Transverse colon (tissue), 4 donors: ENCODE results near the gene ATP5PD. TPM values are rescaled to one million over a fixed set of nuclear protein-coding genes. Genes with fewer than 3 reads are reported as not detected.

Source experiments
- DNase-seq: peaks from one replicate; pipeline ENCODE4 v3.0.0-alpha.2; 2019
- H3K27ac ChIP-seq, 4 donors: fragments of 200-600 bp; sonication (generic); 2 replicates each; pipeline ENCODE4 v1.5.1; 2016 to 2018; ENCODE audit warnings: inconsistent platforms in 4 of 4
- H3K27me3 ChIP-seq: fragments of 200-600 bp; sonication (generic); 2 replicates; pipeline ENCODE4 v1.5.1; 2017; ENCODE audit warnings: inconsistent platforms
- H3K36me3 ChIP-seq, 4 donors: fragments of 200-600 bp; sonication (generic); 2 replicates each; pipeline ENCODE4 v1.5.1; 2017 to 2019; ENCODE audit warnings: inconsistent platforms in 4 of 4
- H3K4me1 ChIP-seq, 4 donors: fragments of 200-600 bp; sonication (generic); 2 replicates each; pipeline ENCODE4 v1.5.1; 2017 to 2020; ENCODE audit warnings: inconsistent platforms in 4 of 4
- H3K4me3 ChIP-seq, 4 donors: fragments of 200-600 bp; sonication (generic); 1 replicate in 1 of 4; 2 replicates in 3 of 4; pipeline versions ENCODE4 v1.5.1 to v1.6.1; 2017 to 2019; ENCODE audit warnings: inconsistent platforms in 4 of 4
- H3K9me3 ChIP-seq, 2 donors: fragments of 200-600 bp; sonication (generic); 2 replicates each; pipeline ENCODE4 v1.5.1; 2017 to 2019; ENCODE audit warnings: inconsistent platforms in 2 of 2
- CTCF ChIP-seq, 5 experiments: fragments of 200-600 bp in 3 of 5; fragments of 450-650 bp in 2 of 5; sonication (generic) in 3 of 5; IDR thresholded peaks; 1 replicate in 2 of 5; 2 replicates in 3 of 5; pipeline ENCODE4 v1.5.1; 2016 to 2017; ENCODE audit warnings: antibody characterized with exemption in 5 of 5, inconsistent platforms in 3 of 5, mild to moderate bottlenecking in 2 of 5, moderate library complexity in 1 of 5
- EP300 ChIP-seq: sonication (generic); formaldehyde crosslinking; IDR thresholded peaks from one replicate; pipeline ENCODE4 v1.6.1; 2017; ENCODE audit warnings: antibody characterized with exemption, low read depth
- POLR2A ChIP-seq: fragments of 450-650 bp; IDR thresholded peaks from one replicate; pipeline ENCODE4 v1.6.1; 2016; ENCODE audit warnings: antibody characterized with exemption, mild to moderate bottlenecking, moderate library complexity
- POLR2AphosphoS5 ChIP-seq, 3 donors: sonication (generic); formaldehyde crosslinking; IDR thresholded peaks; one replicate each; pipeline ENCODE4 v1.6.1; 2016; ENCODE audit warnings: antibody characterized with exemption in 3 of 3
- WGBS, 2 donors: methylation state at CpG; one replicate each; pipeline ENCODE4 v1.1.5; 2018; ENCODE audit warnings: low coverage in 1 of 2; 5-methylcytosine and 5-hydroxymethylcytosine counted together
- in situ Hi-C, 4 donors: fragments of 200-750 bp; cut with MboI; loops; one replicate each; pipeline versions ENCODE4 v1.15.0 to v1.15.1; 2017; ENCODE audit warnings: low sequenced_read_pairs in 3 of 4, low pct_ligation_motif_present in 1 of 4, low pct_unique_long_range_greater_than_20kb in 1 of 4
- intact Hi-C: fragments of 100-400 bp; cut with DNase I; formaldehyde crosslinking; loops from one replicate; pipeline ENCODE4 v1.15.1; 2023; ENCODE audit warnings: low total_unique reads
- total RNA-seq, 4 donors: library from RNA; depleted of rRNA; stranded (reverse); fragments of >200 nt; gene quantifications; one replicate each; pipeline ENCODE4 v1.1.0, GENCODE V29; 2016

ATP5PD gene
- total RNA-seq, 4 donors from 2014 or later: 75.2 to 373 (median 245) TPM

DNA sequence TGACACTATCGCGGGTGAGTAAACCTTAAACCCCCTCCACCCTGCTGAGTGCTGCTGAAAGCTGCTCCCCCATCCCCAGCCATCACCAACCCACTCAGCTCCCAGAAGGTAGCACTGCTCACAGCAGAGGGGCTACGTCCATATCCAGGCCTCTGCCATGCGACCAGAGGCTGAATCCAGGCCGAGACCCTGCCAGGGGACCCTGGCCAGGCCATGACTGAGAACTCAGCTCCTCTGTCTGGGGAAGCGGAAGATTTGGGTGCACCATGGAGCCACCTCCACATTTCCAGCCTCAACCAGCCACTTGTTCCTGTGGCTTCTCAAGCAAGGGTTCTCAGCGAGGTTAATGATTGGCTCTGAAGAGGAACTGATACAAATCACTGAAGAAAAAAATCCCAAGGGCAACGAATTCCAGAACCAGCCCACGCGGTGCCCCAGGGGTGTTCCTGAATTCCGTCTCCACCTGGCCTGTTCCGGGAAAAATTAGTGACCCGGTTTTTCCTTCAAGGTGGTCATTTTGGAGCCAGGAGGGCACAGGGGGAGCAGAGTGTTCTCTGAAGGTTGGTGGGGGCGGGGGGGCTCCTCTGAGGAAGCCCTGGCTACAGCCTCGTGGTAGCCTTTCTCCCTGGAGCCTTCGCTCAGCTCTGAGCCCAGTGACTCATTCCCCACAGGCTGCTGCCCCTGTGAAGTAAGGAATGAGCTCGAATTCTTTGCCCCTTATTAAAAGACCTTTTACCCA is 31.7 kb upstream of the ATP5PD start:
- Histone ChIP-seq H3K27me3 (no peaks in the 10 kb centered on the region), H3K4me1 (peaks cover 34 to 47% (median 43%) of the 10 kb centered on the region in 4 donors), H3K36me3 (no peaks in the 10 kb centered on the region), H3K27ac (peak overlapping the region; percentile 80 to 88 (median 86)), H3K4me3 (no peak overlapping the region), H3K9me3 (no peaks in the 10 kb centered on the region)
- no peak for DNase-seq
- WGBS, 2 donors: 42% methylated on average over 17 of the region's 17 CpGs; no CpG with 5 or more reads in 1 of the 2 donors
- in situ Hi-C loops: no loop called here
- TF ChIP-seq EP300 (no peak), CTCF (IDR thresholded peaks at IDR 0.05) (no peak), POLR2AphosphoS5 (IDR thresholded peaks at IDR 0.05) (no peak), POLR2A (no peak)
- intact Hi-C loops: loop anchor here (10.0 kb wide), 1 partner anchor 126 kb away; the partner anchor contains the start of gene NUP85

GRCh38 chr17:75077496-75078283 is 30.9 kb upstream of the ATP5PD start:
- Histone ChIP-seq H3K36me3 (no peaks in the 10 kb centered on the region), H3K27me3 (no peaks in the 10 kb centered on the region), H3K4me3 (peak overlapping the region; percentile 2 to 39 (median 32)), H3K27ac (peak overlapping the region; percentile 80 to 88 (median 86)), H3K4me1 (peaks cover 38 to 51% (median 45%) of the 10 kb centered on the region in 4 donors), H3K9me3 (no peaks in the 10 kb centered on the region)
- DNase-seq: peak; percentile 75
- in situ Hi-C loops: no loop called here
- intact Hi-C loops: loop anchor here (10.0 kb wide), 1 partner anchor 127 kb away; the partner anchor contains the start of gene NUP85
- WGBS, 2 donors: 6% methylated on average over 52 of the region's 53 CpGs; no CpG with 5 or more reads in 1 of the 2 donors
- TF ChIP-seq EP300 (no peak), POLR2A (peak; percentile 40), POLR2AphosphoS5 (IDR thresholded peaks at IDR 0.05) (peak in 2 of 3 donors; percentile 2 to 25), CTCF (IDR thresholded peaks at IDR 0.05) (peak in 3 of 5 experiments; percentile 3 to 12 (median 4))

DNA sequence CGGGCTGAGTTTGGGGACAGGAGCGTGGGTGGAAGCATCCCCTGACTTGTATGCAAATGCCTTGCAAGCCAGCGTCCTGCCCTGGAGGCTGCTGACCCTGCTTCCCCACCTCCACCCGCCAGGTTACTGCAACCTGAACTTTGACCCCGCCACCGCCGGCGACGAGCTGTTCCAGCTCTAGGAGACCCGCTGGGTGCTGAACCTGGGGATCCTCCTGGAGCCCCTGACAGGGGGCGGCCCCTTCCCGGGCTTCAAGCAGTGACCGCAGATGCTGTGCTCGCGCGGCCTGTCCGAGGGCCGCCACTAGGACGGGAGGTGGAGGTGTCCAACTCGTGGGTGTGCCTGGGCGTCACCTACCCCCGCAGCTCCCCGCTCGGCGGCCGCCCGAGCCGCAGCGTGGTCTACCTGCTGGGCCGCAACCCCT is 30.3 kb upstream of the ATP5PD start:
- Histone ChIP-seq H3K27ac (peak overlapping the region; percentile 80 to 88 (median 86)), H3K4me1 (peaks cover 38 to 51% (median 45%) of the 10 kb centered on the region in 4 donors), H3K36me3 (no peaks in the 10 kb centered on the region), H3K9me3 (no peaks in the 10 kb centered on the region), H3K4me3 (peak overlapping the region in 3 of 4 donors; percentile 32 to 39 (median 32)), H3K27me3 (no peaks in the 10 kb centered on the region)
- 24% methylated on average over 30 of the region's 30 CpGs; no CpG with 5 or more reads in 1 of the 2 donors for WGBS, 2 donors
- TF ChIP-seq POLR2A (no peak), EP300 (no peak), POLR2AphosphoS5 (IDR thresholded peaks at IDR 0.05) (no peak), CTCF (IDR thresholded peaks at IDR 0.05) (peak in 1 of 5 experiments; percentile 44)
- intact Hi-C loops: loop anchor here (10.0 kb wide), 1 partner anchor 128 kb away; the partner anchor contains the start of gene NUP85
- DNase-seq: peak; percentile 72
- in situ Hi-C loops: no loop called here
